Breast epithelium (tissue), 3 donors: Measurements from ENCODE around the gene MARCHF2.

Experiments
- POLR2AphosphoS5 ChIP-seq, 3 donors: sonication (generic); formaldehyde crosslinking; IDR thresholded peaks; one replicate each; pipeline ENCODE4 v1.6.1; 2017; ENCODE audit warnings: antibody characterized with exemption in 3 of 3
- TF ChIP-seq, protein P1 (sequence below), 3 donors: fragments of 450-650 bp; IDR thresholded peaks; one replicate each; pipeline ENCODE4 v1.5.1; 2016 to 2017; ENCODE audit warnings: antibody characterized with exemption in 3 of 3, mild to moderate bottlenecking in 3 of 3, moderate library complexity in 3 of 3

DNA sequence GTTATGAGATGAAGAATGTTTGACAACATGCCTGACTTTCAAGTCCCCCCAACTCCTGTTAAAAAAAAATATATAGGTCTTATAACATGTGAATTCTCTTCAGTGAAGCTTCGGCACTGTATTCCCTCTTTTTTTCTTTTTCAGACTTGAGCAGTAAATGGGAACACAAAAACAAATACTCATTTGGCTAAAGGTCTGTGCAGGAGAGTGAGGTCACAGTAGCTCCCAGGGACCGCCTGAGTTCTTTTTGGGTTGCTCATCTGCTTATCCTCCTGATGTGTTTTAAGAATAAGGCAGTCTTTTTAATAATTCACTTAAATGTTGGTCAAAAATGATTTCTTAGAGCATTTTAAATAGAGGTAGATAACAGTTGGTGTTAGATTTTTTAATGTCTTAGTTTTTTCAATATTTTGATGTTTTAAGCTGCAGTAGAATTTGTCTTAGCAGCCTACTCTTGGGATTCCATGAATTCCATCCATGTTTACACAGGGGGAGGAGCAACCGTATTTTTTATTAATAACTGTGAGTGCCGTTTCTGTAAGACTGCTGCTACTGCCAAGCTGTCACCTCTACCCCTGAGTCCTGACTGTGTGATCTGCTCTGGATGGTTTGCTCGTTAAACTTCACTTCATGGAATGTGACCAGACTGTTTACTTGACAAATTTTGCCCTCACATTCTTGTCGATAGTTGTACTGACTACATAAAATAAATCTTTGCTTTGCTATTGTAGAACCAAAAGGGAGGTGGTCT lies 46.6 kb downstream of the MARCHF2 start:
- no peak for TF ChIP-seq POLR2AphosphoS5 (IDR thresholded peaks at IDR 0.05)
- TF ChIP-seq, protein P1, sequence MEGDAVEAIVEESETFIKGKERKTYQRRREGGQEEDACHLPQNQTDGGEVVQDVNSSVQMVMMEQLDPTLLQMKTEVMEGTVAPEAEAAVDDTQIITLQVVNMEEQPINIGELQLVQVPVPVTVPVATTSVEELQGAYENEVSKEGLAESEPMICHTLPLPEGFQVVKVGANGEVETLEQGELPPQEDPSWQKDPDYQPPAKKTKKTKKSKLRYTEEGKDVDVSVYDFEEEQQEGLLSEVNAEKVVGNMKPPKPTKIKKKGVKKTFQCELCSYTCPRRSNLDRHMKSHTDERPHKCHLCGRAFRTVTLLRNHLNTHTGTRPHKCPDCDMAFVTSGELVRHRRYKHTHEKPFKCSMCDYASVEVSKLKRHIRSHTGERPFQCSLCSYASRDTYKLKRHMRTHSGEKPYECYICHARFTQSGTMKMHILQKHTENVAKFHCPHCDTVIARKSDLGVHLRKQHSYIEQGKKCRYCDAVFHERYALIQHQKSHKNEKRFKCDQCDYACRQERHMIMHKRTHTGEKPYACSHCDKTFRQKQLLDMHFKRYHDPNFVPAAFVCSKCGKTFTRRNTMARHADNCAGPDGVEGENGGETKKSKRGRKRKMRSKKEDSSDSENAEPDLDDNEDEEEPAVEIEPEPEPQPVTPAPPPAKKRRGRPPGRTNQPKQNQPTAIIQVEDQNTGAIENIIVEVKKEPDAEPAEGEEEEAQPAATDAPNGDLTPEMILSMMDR (IDR thresholded peaks at IDR 0.05) = no peak
